ENCODE measurements around the gene NCOA3. TPM values are rescaled to one million over a fixed set of nuclear protein-coding genes. Genes with fewer than 3 reads are reported as not detected.

The NCOA3 gene
- total RNA-seq, 1 experiment from 2014 or later: 25.9 TPM

DNA sequence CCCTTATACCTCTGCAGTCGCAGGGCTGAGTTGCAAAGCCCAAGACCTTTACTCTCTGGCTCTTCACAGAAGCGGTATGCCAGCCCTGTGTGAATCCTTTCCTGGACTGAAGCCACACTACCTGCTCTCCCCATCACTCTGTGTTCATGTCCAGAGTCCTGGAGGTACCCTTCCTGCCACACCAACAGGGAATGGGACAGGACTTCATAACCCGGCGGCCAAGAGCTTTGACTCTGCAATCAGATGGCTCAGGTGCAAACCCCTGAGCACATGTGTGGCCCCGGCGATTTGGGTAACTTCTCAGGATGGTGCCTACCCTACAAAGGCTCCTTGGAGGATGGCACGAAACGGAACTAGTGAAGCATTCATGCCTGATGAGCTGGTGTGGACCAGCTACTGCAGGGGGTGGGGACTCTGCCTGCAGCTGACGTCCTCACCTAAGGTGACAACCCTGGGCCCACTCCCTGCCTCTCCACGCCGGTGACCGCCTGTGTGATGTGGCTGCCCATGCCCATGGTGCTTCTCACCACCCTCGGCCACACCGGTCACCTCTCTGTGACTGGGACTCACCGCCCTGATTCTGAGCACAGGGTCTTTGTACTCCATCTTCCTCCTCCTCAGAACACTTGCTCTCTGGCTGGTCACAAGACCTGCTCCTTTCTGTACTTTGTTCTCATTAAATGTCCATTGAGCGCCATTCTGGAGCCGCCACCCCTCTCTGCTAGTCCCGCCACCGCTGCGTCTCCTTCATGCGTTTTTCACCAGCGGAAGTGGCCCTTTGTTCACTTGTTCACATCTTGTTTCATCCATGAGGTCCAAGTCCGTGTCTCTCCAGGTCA, 166.8 kb downstream of the NCOA3 start:
- H3K4me3 ChIP-seq (replicated peaks in 1 of 2; ENCODE audit: low read depth in 1 of 2, low read length in 2 of 2): no peak overlapping the region
- no peak overlapping the region for H2AFZ ChIP-seq (ENCODE audit: low read depth, low read length, poor library complexity, severe bottlenecking)
- no peak for TF ChIP-seq ZBTB33 (IDR thresholded peaks at IDR 0.05; ENCODE audit: extremely low read depth, insufficient replicate concordance, low read length)
- TF ChIP-seq EZH2 (IDR thresholded peaks at IDR 0.05): no peak
- TF ChIP-seq CBX3 (IDR thresholded peaks at IDR 0.05; ENCODE audit: low read depth): no peak
- no peak for TF ChIP-seq EGR1 (IDR thresholded peaks at IDR 0.05; ENCODE audit: low read depth)
- TF ChIP-seq CEBPB (IDR thresholded peaks at IDR 0.05; ENCODE audit: low read depth): no peak
- TF ChIP-seq POLR2A (IDR thresholded peaks at IDR 0.05; ENCODE audit: borderline replicate concordance, extremely low read depth, insufficient read depth, insufficient read length): no peak
- TF ChIP-seq ZNF274 (IDR thresholded peaks at IDR 0.05; ENCODE audit: low read depth, low read length): no peak
- TF ChIP-seq ATF3 (IDR thresholded peaks at IDR 0.05): no peak
- TF ChIP-seq POLR2AphosphoS5 (IDR thresholded peaks at IDR 0.05; ENCODE audit: low read depth, low read length): no peak
- TF ChIP-seq YY1 (IDR thresholded peaks at IDR 0.05; ENCODE audit: extremely low read depth, insufficient replicate concordance, low read depth, low read length): no peak
- TF ChIP-seq ZFX (IDR thresholded peaks at IDR 0.05): no peak
- TF ChIP-seq FOSL1 (IDR thresholded peaks at IDR 0.05; ENCODE audit: low read depth): no peak
- TF ChIP-seq REST (IDR thresholded peaks at IDR 0.05; ENCODE audit: low read depth): no peak
- no peak for TF ChIP-seq ELF1 (IDR thresholded peaks at IDR 0.05; ENCODE audit: borderline replicate concordance, low read depth)
- TF ChIP-seq RAD21 (IDR thresholded peaks at IDR 0.05; ENCODE audit: low read depth): no peak
- no peak for TF ChIP-seq SRF (IDR thresholded peaks at IDR 0.05; ENCODE audit: low read depth)
- TF ChIP-seq MAX (IDR thresholded peaks at IDR 0.05): no peak
- TF ChIP-seq EZH2phosphoT487 (IDR thresholded peaks at IDR 0.05; ENCODE audit: borderline replicate concordance): no peak
- no peak for TF ChIP-seq SP1 (IDR thresholded peaks at IDR 0.05; ENCODE audit: low read depth)
- H3K9me2 ChIP-seq (ENCODE audit: insufficient read depth): no peaks in the 10 kb centered on the region
- peaks cover 0 to 2% of the 10 kb centered on the region in 2 experiments; a peak in 1 of 4 replicates for H3K4me1 ChIP-seq (ENCODE audit: control insufficient read depth in 1 of 2, insufficient read depth in 2 of 2, low read length in 2 of 2)
- BruUV-seq (replicated peaks): no TSS peak
- H3K36me3 ChIP-seq (ENCODE audit: control insufficient read depth in 1 of 2, insufficient read depth in 2 of 2, low read length in 2 of 2): no peaks in the 10 kb centered on the region
- CTCF ChIA-PET: no interaction called here
- intact Hi-C loops (cut with micrococcal nuclease): loop anchor here (10.0 kb wide), 1 partner anchor 626 kb away; no protein-coding TSS in a partner anchor
- no peak overlapping the region for H3K4me2 ChIP-seq (ENCODE audit: low read length)
- POLR2A ChIA-PET: no interaction called here
- H4K20me1 ChIP-seq (ENCODE audit: insufficient read depth): no peaks in the 10 kb centered on the region
- DNase-seq (ENCODE audit: low read depth, low spot score) (no peak), ATAC-seq (no peak)
- no peak overlapping the region for H3K9ac ChIP-seq (ENCODE audit: low read length)
- no peaks in the 10 kb centered on the region for H3K27me3 ChIP-seq (ENCODE audit: insufficient read depth, low read length)
- H3K79me2 ChIP-seq (ENCODE audit: insufficient read depth, low read length): no peaks in the 10 kb centered on the region
- RAD21 ChIA-PET (ENCODE audit: low non-redundant PET in 1 of 2, low total read pairs in 2 of 2, uncharacterized antibody in 2 of 2, unreplicated experiment in 2 of 2): no interaction called here
- H3K9me3 ChIP-seq (ENCODE audit: control insufficient read depth in 1 of 2, insufficient read depth in 1 of 2, low read depth in 1 of 2, low read length in 2 of 2): no peaks in the 10 kb centered on the region
- no peak overlapping the region for H3K27ac ChIP-seq (ENCODE audit: low read depth, low read length)

All from HCT116 (cell line).